Measurements from ENCODE around the gene TRIML2. TPM values are rescaled to one million over a fixed set of nuclear protein-coding genes. Genes with fewer than 3 reads are reported as not detected.

The TRIML2 gene, protein sequence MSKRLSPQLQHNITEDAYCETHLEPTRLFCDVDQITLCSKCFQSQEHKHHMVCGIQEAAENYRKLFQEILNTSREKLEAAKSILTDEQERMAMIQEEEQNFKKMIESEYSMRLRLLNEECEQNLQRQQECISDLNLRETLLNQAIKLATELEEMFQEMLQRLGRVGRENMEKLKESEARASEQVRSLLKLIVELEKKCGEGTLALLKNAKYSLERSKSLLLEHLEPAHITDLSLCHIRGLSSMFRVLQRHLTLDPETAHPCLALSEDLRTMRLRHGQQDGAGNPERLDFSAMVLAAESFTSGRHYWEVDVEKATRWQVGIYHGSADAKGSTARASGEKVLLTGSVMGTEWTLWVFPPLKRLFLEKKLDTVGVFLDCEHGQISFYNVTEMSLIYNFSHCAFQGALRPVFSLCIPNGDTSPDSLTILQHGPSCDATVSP
- 126 TPM in 2 replicates for total RNA-seq

DNA sequence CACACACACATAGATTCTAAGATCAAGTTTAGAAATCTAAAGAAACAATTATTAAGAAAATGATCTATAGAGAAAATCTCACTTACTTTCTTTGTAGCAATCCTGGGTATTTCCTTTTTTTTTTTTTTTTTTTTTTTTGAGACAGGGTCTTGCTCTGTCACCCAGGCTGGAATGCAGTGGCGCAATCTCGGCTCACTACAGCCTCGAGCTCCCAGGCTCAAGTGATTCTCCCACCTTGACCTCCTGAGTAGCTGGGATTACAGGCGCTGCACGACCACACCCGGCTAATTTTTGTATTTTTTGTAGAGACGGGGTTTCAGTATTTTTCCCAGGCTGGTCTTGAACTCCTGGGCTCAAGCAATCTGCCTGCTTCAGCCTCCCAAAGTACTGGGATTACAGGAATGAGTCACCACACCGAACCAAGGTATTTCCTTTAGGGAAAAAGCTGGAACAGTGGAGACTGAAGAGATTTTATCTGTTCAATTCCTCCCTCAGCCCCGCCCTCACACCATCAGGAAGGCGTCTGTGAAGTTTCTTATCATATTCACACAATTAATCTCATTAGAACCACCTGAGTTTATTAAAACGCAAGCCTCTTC lies at the start of gene TRIML2:
Gene TRIML2, minus strand, starts transcription at position 447 of the 599 bp plus-strand sequence. CDS start 4,235 bp downstream, outside the sequence.

GRCh38 chr4:188139141-188139540 lies 29.7 kb upstream of the TRIML2 start, which contains the start of gene TRIML1:
TSS of gene TRIML1 (plus strand) at chr4:188139441. CDS start at chr4:188139559, 118 bp downstream.

Other genes with a start within 250 kb of the TRIML2 start
- 1.7 and 1.8 TPM in 2 replicates for gene ZFP42, start 113.8 kb downstream of the TRIML2 start, total RNA-seq
- gene TRIML1, start 29.8 kb upstream of the TRIML2 start, total RNA-seq = 0.40 and 0.94 TPM in 2 replicates

All from mammary microvascular endothelial cell (primary cell).